Thymus (tissue), 14 donors: ENCODE measurements around the gene FAM118B. TPM values are rescaled to one million over a fixed set of nuclear protein-coding genes. Genes with fewer than 3 reads are reported as not detected.
A peak's percentile ranks its signal among the peaks of the same experiment; 100 is the strongest.

Source experiments
- DNase-seq, 9 donors: peaks; one replicate each; pipeline ENCODE4 v3.0.0-alpha.2; 2013; ENCODE audit warnings: low spot score in 9 of 9, low read depth in 6 of 9, missing footprints in 1 of 9
- H3K27ac ChIP-seq, 2 donors: one replicate each; pipeline ENCODE4 v1.5.1; 2013; ENCODE audit warnings: control low read depth in 1 of 2, low read depth in 1 of 2, low read length in 1 of 2, mild to moderate bottlenecking in 1 of 2, moderate library complexity in 1 of 2
- H3K27me3 ChIP-seq, 2 donors: one replicate each; pipeline ENCODE4 v1.5.1; 2013; ENCODE audit warnings: low read length in 1 of 2; ENCODE audit not compliant: control insufficient read depth in 2 of 2, insufficient read depth in 1 of 2
- H3K36me3 ChIP-seq, 2 donors: one replicate each; pipeline ENCODE4 v1.5.1; 2013; ENCODE audit warnings: low read length in 1 of 2, mild to moderate bottlenecking in 1 of 2, moderate library complexity in 1 of 2; ENCODE audit not compliant: control insufficient read depth in 2 of 2, insufficient read depth in 2 of 2
- H3K4me1 ChIP-seq, 2 donors: one replicate each; pipeline ENCODE4 v1.5.1; 2013; ENCODE audit warnings: low read length in 2 of 2; ENCODE audit not compliant: control insufficient read depth in 2 of 2, insufficient read depth in 2 of 2
- H3K4me3 ChIP-seq, 2 donors: one replicate each; pipeline ENCODE4 v1.5.1; 2013; ENCODE audit warnings: low read length in 2 of 2, control low read depth in 1 of 2, mild to moderate bottlenecking in 1 of 2
- H3K9me3 ChIP-seq, 2 donors: one replicate each; pipeline ENCODE4 v1.5.1; 2013; ENCODE audit warnings: low read length in 1 of 2, mild to moderate bottlenecking in 1 of 2; ENCODE audit not compliant: control insufficient read depth in 2 of 2, insufficient read depth in 1 of 2
- WGBS: extraction: QIAGEN DNeasy Blood & Tissue Kit; methylation state at CpG from one replicate; pipeline ENCODE4 v1.1.7; 2013; 5-methylcytosine and 5-hydroxymethylcytosine counted together
- long read RNA-seq, 10 donors: transcript quantifications; one replicate each; lab custom pipeline, GENCODE V29; 2026
- polyA plus RNA-seq: library from polyadenylated mRNA; stranded (reverse); fragments of 200-250 nt; gene quantifications from one replicate; pipeline ENCODE4 v1.2.3, GENCODE V29; 2013
- total RNA-seq: library from RNA; stranded (reverse); fragments of 120-200 nt; gene quantifications from one replicate; pipeline ENCODE4 v1.2.4, GENCODE V29; 2013
- donor health status: healthy.

Gene FAM118B
- total RNA-seq (23.7 TPM), polyA plus RNA-seq (9.5 TPM)
- long read RNA-seq, donor 1, partial matches to known transcripts, result 0 of 2 reads
- long read RNA-seq, donor 1, other reads (novel, unspliced or antisense), result 0 of 2 reads
- long read RNA-seq, donor 2, result 0 reads
- long read RNA-seq, donor 3, partial matches to known transcripts, result 0 of 6 reads
- long read RNA-seq, donor 3, other reads (novel, unspliced or antisense), result 0 of 6 reads
- long read RNA-seq, donor 4, partial matches to known transcripts, result 7 of 11 reads
- long read RNA-seq, donor 4, other reads (novel, unspliced or antisense), result 0 of 11 reads
- long read RNA-seq, donor 5, transcript FAM118B-209 (9 exons, 2,402 nt), result major isoform, 7 of 22 reads
- long read RNA-seq, donor 5, partial matches to known transcripts, result 8 of 22 reads
- long read RNA-seq, donor 5, other reads (novel, unspliced or antisense), result 5 of 22 reads
- long read RNA-seq, donor 6, partial matches to known transcripts, result 55 of 58 reads
- long read RNA-seq, donor 6, other reads (novel, unspliced or antisense), result 0 of 58 reads
- long read RNA-seq, donor 7, transcript FAM118B-209 (9 exons, 2,402 nt), result major isoform, 5 of 5 reads
- long read RNA-seq, donor 7, partial matches to known transcripts, result 0 of 5 reads
- long read RNA-seq, donor 7, other reads (novel, unspliced or antisense), result 0 of 5 reads
- long read RNA-seq, donor 8, partial matches to known transcripts, result 0 of 5 reads
- long read RNA-seq, donor 8, other reads (novel, unspliced or antisense), result 0 of 5 reads
- long read RNA-seq, donor 9, transcript FAM118B-209 (9 exons, 2,402 nt), result major isoform, 6 of 6 reads
- long read RNA-seq, donor 9, partial matches to known transcripts, result 0 of 6 reads
- long read RNA-seq, donor 9, other reads (novel, unspliced or antisense), result 0 of 6 reads
- long read RNA-seq, donor 10, partial matches to known transcripts, result 0 of 4 reads
- long read RNA-seq, donor 10, other reads (novel, unspliced or antisense), result 0 of 4 reads

DNA sequence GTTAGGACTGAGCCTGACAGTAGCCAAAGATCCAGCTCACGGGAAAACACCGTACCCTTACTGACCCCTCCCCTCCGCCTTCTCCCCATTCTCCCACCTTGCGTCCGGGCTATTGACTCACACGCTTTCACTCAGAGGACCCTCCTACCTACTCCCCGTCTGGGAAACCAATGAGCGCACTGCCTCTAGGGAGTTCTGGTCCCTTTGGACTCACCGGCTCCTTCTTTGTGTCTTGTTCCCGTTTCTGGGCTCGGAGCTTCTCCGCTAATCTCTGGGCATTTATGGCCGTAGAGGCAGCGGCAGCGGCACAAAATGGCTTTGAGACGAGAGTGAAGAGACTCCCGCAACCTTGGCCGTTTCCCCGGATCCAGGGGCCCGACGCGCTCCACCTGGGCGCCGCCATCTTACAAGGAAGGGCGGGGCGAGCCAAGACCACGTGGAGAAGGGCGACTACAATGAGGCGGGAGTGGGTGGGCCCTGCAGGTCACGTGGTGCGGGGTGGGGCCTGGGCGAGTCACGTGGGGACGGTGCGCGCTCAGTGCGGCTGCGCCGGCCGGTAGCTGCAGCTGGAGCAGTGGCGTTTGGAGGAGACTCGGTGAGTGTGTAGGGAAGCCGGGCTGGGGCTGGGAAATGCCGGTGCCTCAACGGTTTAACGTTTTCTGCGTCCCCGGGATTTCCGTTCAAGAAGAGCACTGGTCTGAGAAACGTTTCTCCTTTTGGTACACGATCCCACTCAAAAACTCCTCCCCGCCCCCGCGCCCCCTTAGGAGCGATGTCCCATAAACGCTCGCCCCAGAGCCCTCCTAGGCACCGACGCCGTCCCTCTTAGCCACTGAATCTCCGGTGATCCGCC is at the start of gene FAM118B, which contains the start of gene RPUSD4:
Gene FAM118B (plus strand): TSS at position 547 of the 853 bp plus-strand sequence. CDS start 23,220 bp downstream, outside the sequence.
Gene RPUSD4 (minus strand): TSS at position 415 of the 853 bp plus-strand sequence. CDS start 12 bp downstream, at position 403.
- under 1% methylated on average over 62 of the region's 62 CpGs for WGBS
- peak; percentile 82 to 97 (median 93) for DNase-seq
- peak within 1 kb of the TSS; percentile 1 to 58 for H3K27ac ChIP-seq
- H3K4me1 ChIP-seq, result peaks cover 11 to 14% of the 10 kb centered on the region in 2 donors
- peak within 1 kb of the TSS; percentile 71 to 90 for H3K4me3 ChIP-seq
- H3K36me3 ChIP-seq, result peaks cover 0 to 26% of the 10 kb centered on the region in 2 donors
- no peaks in the 10 kb centered on the region for H3K9me3 ChIP-seq
- H3K27me3 ChIP-seq, result no peaks in the 10 kb centered on the region

DNA sequence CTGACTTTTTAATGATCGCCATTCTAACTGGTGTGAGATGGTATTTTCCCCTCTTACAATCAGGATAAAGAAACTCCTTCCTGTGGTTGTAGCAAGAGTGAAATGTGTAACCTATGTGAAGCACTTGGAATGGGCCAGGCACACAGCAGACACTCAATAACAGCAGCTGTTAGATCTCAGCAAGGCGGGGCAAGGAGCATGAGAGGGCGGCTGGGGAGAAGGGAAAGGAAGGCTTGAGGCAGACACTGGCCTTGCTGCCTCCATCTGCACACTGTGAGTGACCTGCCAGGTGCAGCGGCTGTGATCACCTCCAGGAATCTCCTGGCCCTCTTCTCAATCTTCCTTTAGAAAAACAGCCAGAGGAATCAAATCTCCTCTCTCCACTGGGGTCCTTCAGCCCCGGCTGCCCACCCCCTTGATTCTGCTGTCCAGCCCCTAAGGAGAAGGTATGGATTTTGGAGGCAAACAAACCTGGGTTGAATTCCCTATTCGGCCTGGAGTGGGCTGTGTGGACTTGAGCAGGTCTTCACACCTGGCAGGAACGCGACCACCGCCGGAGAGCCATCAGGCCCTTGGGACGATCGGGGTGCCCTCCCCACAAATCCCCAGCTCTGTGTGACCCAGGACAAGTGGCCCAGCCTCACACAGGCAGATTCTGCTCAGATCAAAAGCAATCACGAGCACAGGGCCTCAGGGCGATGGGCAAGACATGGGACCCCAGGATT is 49.1 kb upstream of the FAM118B start:
- no peaks in the 10 kb centered on the region for H3K27me3 ChIP-seq
- H3K27ac ChIP-seq, result no peak overlapping the region
- DNase-seq, result no peak
- peaks cover 0 to 12% of the 10 kb centered on the region in 2 donors for H3K4me1 ChIP-seq
- H3K9me3 ChIP-seq, result peaks cover 0 to 2% of the 10 kb centered on the region in 2 donors
- no peak overlapping the region for H3K4me3 ChIP-seq
- H3K36me3 ChIP-seq, result no peaks in the 10 kb centered on the region
- WGBS, result 97% methylated on average over 14 of the region's 14 CpGs

- 93% methylated on average over 22 of the region's 22 CpGs for WGBS
- peaks cover 0 to 12% of the 10 kb centered on the region in 2 donors for H3K4me1 ChIP-seq
- H3K9me3 ChIP-seq, result peaks cover 0 to 2% of the 10 kb centered on the region in 2 donors
- H3K4me3 ChIP-seq, result no peak overlapping the region
- H3K27me3 ChIP-seq, result no peaks in the 10 kb centered on the region
- H3K36me3 ChIP-seq, result no peaks in the 10 kb centered on the region
- no peak overlapping the region for H3K27ac ChIP-seq
- DNase-seq, result no peak
Observed at GRCh38 chr11:126163074-126163700, 48.4 kb upstream of the FAM118B start.

DNA sequence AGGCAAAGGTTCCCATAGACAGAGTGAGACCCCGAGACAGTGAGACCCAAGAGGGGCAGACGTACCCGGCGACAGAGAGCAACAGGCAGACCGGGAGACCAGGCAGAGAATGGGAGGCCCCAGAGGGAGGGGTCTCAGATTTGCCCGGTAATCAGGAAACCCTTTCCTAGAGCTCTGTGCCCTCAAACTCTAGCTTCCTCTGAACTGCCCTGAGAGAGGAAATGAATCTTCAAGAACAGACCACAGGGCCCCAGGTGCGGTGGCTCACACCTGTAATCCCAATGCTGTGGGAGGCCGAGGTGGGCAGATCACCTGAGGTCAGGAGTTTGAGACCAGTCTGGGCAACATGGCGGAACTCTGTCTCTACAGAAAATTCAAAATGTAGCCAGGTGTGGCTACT is 47.8 kb upstream of the FAM118B start:
- no peak for DNase-seq
- H3K4me1 ChIP-seq, result peaks cover 0 to 12% of the 10 kb centered on the region in 2 donors
- 48% methylated on average over 9 of the region's 9 CpGs for WGBS
- no peaks in the 10 kb centered on the region for H3K36me3 ChIP-seq
- H3K4me3 ChIP-seq, result no peak overlapping the region
- no peak overlapping the region for H3K27ac ChIP-seq
- H3K9me3 ChIP-seq, result peaks cover 0 to 2% of the 10 kb centered on the region in 2 donors
- H3K27me3 ChIP-seq, result no peaks in the 10 kb centered on the region

DNA sequence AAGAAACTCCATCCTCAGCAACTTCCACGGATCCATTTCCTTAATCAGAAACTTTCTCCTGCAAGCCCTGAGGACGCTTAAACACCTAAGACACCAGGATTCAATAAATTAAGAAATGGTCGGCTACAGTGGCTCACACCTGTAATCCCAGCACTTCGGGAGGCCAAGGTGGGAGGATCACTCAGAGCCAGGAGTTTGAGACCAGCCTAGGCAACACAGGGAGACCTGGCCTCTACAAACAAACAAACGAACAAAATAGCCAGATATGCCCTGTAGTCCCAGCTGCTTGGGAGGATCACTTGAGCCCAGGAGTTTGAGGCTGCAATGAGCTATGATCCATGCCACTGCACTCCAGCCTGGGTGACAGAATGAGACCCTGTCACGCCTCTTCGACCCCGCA is 46.8 kb upstream of the FAM118B start:
- Histone ChIP-seq H3K9me3 (peaks cover 0 to 2% of the 10 kb centered on the region in 2 donors), H3K27me3 (no peaks in the 10 kb centered on the region), H3K4me1 (peaks cover 0 to 12% of the 10 kb centered on the region in 2 donors), H3K36me3 (no peaks in the 10 kb centered on the region), H3K27ac (no peak overlapping the region), H3K4me3 (no peak overlapping the region)
- DNase-seq, result no peak
- 94% methylated on average over 8 of the region's 8 CpGs for WGBS

DNA sequence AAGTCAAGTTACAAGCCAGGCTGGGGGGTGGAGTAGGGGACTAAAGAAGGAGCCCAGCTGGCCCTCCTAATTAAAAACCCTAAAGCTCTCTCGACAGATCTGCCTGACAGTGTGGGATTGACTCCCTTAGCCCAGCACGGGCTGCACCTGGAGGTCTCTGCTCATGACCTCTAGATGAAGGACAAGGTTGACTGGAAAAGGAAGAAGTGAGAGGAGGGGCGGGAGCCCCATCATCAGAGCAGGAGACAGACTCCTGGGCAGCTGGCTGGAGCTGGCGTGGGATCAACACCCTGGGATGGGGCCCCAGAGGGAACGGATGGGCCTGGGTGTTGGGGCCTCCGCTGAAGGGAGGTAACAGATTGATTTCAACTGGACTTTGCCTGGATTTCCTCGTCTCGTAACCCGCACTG is 46.3 kb upstream of the FAM118B start:
- Histone ChIP-seq H3K36me3 (no peaks in the 10 kb centered on the region), H3K27me3 (no peaks in the 10 kb centered on the region), H3K4me3 (no peak overlapping the region), H3K4me1 (peaks cover 0 to 12% of the 10 kb centered on the region in 2 donors), H3K9me3 (peaks cover 0 to 2% of the 10 kb centered on the region in 2 donors), H3K27ac (no peak overlapping the region)
- DNase-seq, result no peak
- 89% methylated on average over 9 of the region's 9 CpGs for WGBS

GRCh38 chr11:126165757-126166156 is 45.8 kb upstream of the FAM118B start:
- H3K27me3 ChIP-seq, result no peaks in the 10 kb centered on the region
- H3K4me3 ChIP-seq, result no peak overlapping the region
- no peaks in the 10 kb centered on the region for H3K36me3 ChIP-seq
- no peak for DNase-seq
- peaks cover 0 to 2% of the 10 kb centered on the region in 2 donors for H3K9me3 ChIP-seq
- no peak overlapping the region for H3K27ac ChIP-seq
- peaks cover 0 to 12% of the 10 kb centered on the region in 2 donors for H3K4me1 ChIP-seq
- WGBS, result 93% methylated on average over 10 of the region's 10 CpGs
